ENCODE measurements around the gene ATXN1.

ATXN1 gene

DNA sequence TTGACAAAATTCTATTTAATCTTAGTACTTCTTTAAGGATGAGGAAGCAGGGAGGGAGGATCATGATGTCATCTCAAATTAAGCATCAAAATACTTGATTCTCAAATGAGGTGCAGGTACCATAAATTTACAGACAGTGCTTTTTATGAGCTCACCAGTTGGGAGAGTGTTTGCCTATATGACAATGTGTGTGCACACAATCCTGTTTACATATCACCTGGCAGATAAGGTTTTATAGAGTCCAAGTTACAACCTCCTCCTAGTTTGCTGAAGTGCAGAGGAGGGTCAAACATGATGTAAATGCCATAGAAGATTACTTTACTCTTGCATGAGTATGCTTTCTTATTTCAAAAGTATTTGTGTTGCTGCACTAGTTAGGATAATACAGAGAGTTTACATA lies 6.4 kb downstream of the ATXN1 start (continued):
- TF ChIP-seq, protein P1, sequence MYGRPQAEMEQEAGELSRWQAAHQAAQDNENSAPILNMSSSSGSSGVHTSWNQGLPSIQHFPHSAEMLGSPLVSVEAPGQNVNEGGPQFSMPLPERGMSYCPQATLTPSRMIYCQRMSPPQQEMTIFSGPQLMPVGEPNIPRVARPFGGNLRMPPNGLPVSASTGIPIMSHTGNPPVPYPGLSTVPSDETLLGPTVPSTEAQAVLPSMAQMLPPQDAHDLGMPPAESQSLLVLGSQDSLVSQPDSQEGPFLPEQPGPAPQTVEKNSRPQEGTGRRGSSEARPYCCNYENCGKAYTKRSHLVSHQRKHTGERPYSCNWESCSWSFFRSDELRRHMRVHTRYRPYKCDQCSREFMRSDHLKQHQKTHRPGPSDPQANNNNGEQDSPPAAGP (tag by site-specific recombination; IDR thresholded peaks at IDR 0.05), result peak; percentile 95
- no peak for TF ChIP-seq ZNF133 (tag by site-specific recombination; IDR thresholded peaks at IDR 0.05)
- TF ChIP-seq, protein P2, sequence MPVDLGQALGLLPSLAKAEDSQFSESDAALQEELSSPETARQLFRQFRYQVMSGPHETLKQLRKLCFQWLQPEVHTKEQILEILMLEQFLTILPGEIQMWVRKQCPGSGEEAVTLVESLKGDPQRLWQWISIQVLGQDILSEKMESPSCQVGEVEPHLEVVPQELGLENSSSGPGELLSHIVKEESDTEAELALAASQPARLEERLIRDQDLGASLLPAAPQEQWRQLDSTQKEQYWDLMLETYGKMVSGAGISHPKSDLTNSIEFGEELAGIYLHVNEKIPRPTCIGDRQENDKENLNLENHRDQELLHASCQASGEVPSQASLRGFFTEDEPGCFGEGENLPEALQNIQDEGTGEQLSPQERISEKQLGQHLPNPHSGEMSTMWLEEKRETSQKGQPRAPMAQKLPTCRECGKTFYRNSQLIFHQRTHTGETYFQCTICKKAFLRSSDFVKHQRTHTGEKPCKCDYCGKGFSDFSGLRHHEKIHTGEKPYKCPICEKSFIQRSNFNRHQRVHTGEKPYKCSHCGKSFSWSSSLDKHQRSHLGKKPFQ (tag by site-specific recombination; IDR thresholded peaks at IDR 0.05), result peak; percentile 79
- no peak for TF ChIP-seq ZFP37 (tag by site-specific recombination; IDR thresholded peaks at IDR 0.05)
- TF ChIP-seq, protein P3, sequence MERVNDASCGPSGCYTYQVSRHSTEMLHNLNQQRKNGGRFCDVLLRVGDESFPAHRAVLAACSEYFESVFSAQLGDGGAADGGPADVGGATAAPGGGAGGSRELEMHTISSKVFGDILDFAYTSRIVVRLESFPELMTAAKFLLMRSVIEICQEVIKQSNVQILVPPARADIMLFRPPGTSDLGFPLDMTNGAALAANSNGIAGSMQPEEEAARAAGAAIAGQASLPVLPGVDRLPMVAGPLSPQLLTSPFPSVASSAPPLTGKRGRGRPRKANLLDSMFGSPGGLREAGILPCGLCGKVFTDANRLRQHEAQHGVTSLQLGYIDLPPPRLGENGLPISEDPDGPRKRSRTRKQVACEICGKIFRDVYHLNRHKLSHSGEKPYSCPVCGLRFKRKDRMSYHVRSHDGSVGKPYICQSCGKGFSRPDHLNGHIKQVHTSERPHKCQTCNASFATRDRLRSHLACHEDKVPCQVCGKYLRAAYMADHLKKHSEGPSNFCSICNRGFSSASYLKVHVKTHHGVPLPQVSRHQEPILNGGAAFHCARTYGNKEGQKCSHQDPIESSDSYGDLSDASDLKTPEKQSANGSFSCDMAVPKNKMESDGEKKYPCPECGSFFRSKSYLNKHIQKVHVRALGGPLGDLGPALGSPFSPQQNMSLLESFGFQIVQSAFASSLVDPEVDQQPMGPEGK (tag by site-specific recombination; IDR thresholded peaks at IDR 0.05), result peak; percentile 70
- no peak for TF ChIP-seq ZNF266 (tag by site-specific recombination; IDR thresholded peaks at IDR 0.05; ENCODE audit: low read depth)
- TF ChIP-seq, protein P4, sequence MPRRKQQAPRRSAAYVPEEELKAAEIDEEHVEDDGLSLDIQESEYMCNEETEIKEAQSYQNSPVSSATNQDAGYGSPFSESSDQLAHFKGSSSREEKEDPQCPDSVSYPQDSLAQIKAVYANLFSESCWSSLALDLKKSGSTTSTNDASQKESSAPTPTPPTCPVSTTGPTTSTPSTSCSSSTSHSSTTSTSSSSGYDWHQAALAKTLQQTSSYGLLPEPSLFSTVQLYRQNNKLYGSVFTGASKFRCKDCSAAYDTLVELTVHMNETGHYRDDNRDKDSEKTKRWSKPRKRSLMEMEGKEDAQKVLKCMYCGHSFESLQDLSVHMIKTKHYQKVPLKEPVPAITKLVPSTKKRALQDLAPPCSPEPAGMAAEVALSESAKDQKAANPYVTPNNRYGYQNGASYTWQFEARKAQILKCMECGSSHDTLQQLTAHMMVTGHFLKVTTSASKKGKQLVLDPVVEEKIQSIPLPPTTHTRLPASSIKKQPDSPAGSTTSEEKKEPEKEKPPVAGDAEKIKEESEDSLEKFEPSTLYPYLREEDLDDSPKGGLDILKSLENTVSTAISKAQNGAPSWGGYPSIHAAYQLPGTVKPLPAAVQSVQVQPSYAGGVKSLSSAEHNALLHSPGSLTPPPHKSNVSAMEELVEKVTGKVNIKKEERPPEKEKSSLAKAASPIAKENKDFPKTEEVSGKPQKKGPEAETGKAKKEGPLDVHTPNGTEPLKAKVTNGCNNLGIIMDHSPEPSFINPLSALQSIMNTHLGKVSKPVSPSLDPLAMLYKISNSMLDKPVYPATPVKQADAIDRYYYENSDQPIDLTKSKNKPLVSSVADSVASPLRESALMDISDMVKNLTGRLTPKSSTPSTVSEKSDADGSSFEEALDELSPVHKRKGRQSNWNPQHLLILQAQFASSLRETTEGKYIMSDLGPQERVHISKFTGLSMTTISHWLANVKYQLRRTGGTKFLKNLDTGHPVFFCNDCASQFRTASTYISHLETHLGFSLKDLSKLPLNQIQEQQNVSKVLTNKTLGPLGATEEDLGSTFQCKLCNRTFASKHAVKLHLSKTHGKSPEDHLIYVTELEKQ (tag by site-specific recombination; IDR thresholded peaks at IDR 0.05; ENCODE audit: borderline replicate concordance), result peak; percentile 80
- TF ChIP-seq, protein P5, sequence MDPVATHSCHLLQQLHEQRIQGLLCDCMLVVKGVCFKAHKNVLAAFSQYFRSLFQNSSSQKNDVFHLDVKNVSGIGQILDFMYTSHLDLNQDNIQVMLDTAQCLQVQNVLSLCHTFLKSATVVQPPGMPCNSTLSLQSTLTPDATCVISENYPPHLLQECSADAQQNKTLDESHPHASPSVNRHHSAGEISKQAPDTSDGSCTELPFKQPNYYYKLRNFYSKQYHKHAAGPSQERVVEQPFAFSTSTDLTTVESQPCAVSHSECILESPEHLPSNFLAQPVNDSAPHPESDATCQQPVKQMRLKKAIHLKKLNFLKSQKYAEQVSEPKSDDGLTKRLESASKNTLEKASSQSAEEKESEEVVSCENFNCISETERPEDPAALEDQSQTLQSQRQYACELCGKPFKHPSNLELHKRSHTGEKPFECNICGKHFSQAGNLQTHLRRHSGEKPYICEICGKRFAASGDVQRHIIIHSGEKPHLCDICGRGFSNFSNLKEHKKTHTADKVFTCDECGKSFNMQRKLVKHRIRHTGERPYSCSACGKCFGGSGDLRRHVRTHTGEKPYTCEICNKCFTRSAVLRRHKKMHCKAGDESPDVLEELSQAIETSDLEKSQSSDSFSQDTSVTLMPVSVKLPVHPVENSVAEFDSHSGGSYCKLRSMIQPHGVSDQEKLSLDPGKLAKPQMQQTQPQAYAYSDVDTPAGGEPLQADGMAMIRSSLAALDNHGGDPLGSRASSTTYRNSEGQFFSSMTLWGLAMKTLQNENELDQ (tag by site-specific recombination; IDR thresholded peaks at IDR 0.05; ENCODE audit: low read depth), result no peak; the same call in 1 of the 2 replicates
- no peak for TF ChIP-seq ZNF677 (tag by site-specific recombination; IDR thresholded peaks at IDR 0.05)
- TF ChIP-seq ZNF248 (tag by site-specific recombination; IDR thresholded peaks at IDR 0.05), result no peak
- peak; percentile 44; the same call in 1 of the 2 replicates for TF ChIP-seq ZNF600 (tag by site-specific recombination; IDR thresholded peaks at IDR 0.05)
- TF ChIP-seq KLF10 (tag by site-specific recombination; IDR thresholded peaks at IDR 0.05), result peak; percentile 84
- TF ChIP-seq, protein P6, sequence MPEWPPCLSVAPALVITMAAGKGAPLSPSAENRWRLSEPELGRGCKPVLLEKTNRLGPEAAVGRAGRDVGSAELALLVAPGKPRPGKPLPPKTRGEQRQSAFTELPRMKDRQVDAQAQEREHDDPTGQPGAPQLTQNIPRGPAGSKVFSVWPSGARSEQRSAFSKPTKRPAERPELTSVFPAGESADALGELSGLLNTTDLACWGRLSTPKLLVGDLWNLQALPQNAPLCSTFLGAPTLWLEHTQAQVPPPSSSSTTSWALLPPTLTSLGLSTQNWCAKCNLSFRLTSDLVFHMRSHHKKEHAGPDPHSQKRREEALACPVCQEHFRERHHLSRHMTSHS (tag by site-specific recombination; IDR thresholded peaks at IDR 0.05), result peak; percentile 78; the same call in 1 of the 2 replicates
- TF ChIP-seq ZNF24 (tag by site-specific recombination; IDR thresholded peaks at IDR 0.05), result peak; percentile 93
- peak; percentile 79 for TF ChIP-seq SCRT2 (tag by site-specific recombination; IDR thresholded peaks at IDR 0.05)
- peak; percentile 96 for TF ChIP-seq OSR2 (tag by site-specific recombination; IDR thresholded peaks at IDR 0.05)
- peak; percentile 63 for TF ChIP-seq ZSCAN23 (tag by site-specific recombination; IDR thresholded peaks at IDR 0.05)
- TF ChIP-seq SCRT1 (tag by site-specific recombination; IDR thresholded peaks at IDR 0.05; ENCODE audit: borderline replicate concordance), result no peak; the same call in 1 of the 2 replicates
- TF ChIP-seq ZNF776 (tag by site-specific recombination; IDR thresholded peaks at IDR 0.05; ENCODE audit: borderline replicate concordance), result no peak
- no peak for TF ChIP-seq ZBTB48 (tag by site-specific recombination; IDR thresholded peaks at IDR 0.05)
- peak; percentile 69; the same call in 1 of the 2 replicates for TF ChIP-seq KLF7 (tag by site-specific recombination; IDR thresholded peaks at IDR 0.05; ENCODE audit: borderline replicate concordance)
- TF ChIP-seq, protein P7, sequence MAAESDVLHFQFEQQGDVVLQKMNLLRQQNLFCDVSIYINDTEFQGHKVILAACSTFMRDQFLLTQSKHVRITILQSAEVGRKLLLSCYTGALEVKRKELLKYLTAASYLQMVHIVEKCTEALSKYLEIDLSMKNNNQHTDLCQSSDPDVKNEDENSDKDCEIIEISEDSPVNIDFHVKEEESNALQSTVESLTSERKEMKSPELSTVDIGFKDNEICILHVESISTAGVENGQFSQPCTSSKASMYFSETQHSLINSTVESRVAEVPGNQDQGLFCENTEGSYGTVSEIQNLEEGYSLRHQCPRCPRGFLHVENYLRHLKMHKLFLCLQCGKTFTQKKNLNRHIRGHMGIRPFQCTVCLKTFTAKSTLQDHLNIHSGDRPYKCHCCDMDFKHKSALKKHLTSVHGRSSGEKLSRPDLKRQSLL (tag by site-specific recombination; IDR thresholded peaks at IDR 0.05), result no peak
- TF ChIP-seq GLI4 (tag by site-specific recombination; IDR thresholded peaks at IDR 0.05), result no peak
- TF ChIP-seq ZBTB8A (tag by site-specific recombination; IDR thresholded peaks at IDR 0.05), result peak; percentile 29; the same call in 1 of the 2 replicates
- no peak for TF ChIP-seq ZNF747 (tag by site-specific recombination; IDR thresholded peaks at IDR 0.05)
- TF ChIP-seq, protein P8, sequence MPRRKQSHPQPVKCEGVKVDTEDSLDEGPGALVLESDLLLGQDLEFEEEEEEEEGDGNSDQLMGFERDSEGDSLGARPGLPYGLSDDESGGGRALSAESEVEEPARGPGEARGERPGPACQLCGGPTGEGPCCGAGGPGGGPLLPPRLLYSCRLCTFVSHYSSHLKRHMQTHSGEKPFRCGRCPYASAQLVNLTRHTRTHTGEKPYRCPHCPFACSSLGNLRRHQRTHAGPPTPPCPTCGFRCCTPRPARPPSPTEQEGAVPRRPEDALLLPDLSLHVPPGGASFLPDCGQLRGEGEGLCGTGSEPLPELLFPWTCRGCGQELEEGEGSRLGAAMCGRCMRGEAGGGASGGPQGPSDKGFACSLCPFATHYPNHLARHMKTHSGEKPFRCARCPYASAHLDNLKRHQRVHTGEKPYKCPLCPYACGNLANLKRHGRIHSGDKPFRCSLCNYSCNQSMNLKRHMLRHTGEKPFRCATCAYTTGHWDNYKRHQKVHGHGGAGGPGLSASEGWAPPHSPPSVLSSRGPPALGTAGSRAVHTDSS (tag by site-specific recombination; IDR thresholded peaks at IDR 0.05), result peak; percentile 63
